ENCODE results near the gene DLEC1.

DLEC1 gene
- 13.8 to 23.4 (median 16.4) reads per million in 3 donors for total RNA-seq

DNA sequence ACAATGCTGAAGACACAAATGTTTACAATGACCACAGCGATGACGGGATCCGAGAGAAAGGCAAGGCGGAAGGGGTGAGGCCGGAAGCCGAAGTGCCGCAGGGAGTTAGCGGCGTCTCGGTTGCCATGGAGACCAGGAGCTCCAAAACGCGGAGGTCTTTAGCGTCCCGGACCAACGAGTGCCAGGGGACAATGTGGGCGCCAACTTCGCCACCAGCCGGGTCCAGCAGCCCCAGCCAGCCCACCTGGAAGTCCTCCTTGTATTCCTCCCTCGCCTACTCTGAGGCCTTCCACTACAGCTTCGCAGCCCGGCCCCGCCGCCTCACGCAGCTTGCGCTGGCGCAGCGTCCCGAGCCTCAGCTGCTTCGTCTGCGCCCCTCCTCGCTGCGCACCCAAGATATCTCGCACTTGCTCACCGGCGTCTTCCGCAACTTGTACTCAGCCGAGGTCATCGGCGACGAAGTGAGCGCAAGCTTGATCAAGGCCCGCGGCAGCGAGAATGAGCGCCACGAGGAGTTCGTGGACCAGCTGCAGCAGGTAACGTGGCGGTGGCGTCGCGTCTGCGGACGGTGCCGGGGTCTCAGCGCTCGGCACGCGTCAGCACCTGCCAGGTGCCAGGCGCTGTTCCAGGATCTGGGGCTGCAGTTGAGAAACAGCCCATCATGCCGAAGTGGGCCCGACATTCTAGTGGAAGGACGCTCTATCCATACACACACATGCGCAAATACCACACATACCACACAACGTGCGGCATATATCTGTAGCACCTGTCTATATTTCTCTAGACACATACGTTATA lies at the start of gene DLEC1:
DLEC1 (plus strand) TSS at position 108 of the 798 bp plus-strand sequence; CDS start at position 126, 18 bp downstream.
- H3K36me3 ChIP-seq (ENCODE audit: control insufficient read depth, insufficient read depth, low read length) = no peaks in the 10 kb centered on the region
- peak within 1 kb of the TSS; percentile 59 for H3K4me3 ChIP-seq (ENCODE audit: insufficient read depth, low read depth, low read length, poor library complexity, severe bottlenecking)
- no peaks in the 10 kb centered on the region for H3K9me3 ChIP-seq (ENCODE audit: control insufficient read depth, low read length)
- H3K4me1 ChIP-seq (ENCODE audit: control insufficient read depth, insufficient read depth, low read length, poor library complexity, severe bottlenecking) = peaks cover 32% of the 10 kb centered on the region
- DNase-seq = peak; percentile 78 to 80 (median 79)
- no peaks in the 10 kb centered on the region for H3K27me3 ChIP-seq (replicated peaks; ENCODE audit: control insufficient read depth, insufficient read depth, low read length, poor library complexity, severe bottlenecking)
- peak within 1 kb of the TSS; percentile 85 for H3K27ac ChIP-seq (ENCODE audit: insufficient read depth, low read length, poor library complexity, severe bottlenecking)

GRCh38 chr3:37989821-37990480 lies 49.1 kb upstream of the DLEC1 start:
- no peak for DNase-seq
- no peak overlapping the region for H3K27ac ChIP-seq (ENCODE audit: insufficient read depth, low read length, poor library complexity, severe bottlenecking)
- H3K27me3 ChIP-seq (replicated peaks; ENCODE audit: control insufficient read depth, insufficient read depth, low read length, poor library complexity, severe bottlenecking) = no peaks in the 10 kb centered on the region
- H3K36me3 ChIP-seq (ENCODE audit: control insufficient read depth, insufficient read depth, low read length) = no peaks in the 10 kb centered on the region
- no peak overlapping the region for H3K4me3 ChIP-seq (ENCODE audit: insufficient read depth, low read depth, low read length, poor library complexity, severe bottlenecking)
- H3K9me3 ChIP-seq (ENCODE audit: control insufficient read depth, low read length) = no peaks in the 10 kb centered on the region
- H3K4me1 ChIP-seq (ENCODE audit: control insufficient read depth, insufficient read depth, low read length, poor library complexity, severe bottlenecking) = peaks cover 14% of the 10 kb centered on the region

- Histone ChIP-seq H3K27me3 (replicated peaks; ENCODE audit: control insufficient read depth, insufficient read depth, low read length, poor library complexity, severe bottlenecking) (no peaks in the 10 kb centered on the region), H3K4me1 (ENCODE audit: control insufficient read depth, insufficient read depth, low read length, poor library complexity, severe bottlenecking) (peaks cover 19% of the 10 kb centered on the region), H3K27ac (ENCODE audit: insufficient read depth, low read length, poor library complexity, severe bottlenecking) (no peak within 1 kb of the TSS), H3K9me3 (ENCODE audit: control insufficient read depth, low read length) (no peaks in the 10 kb centered on the region), H3K4me3 (ENCODE audit: insufficient read depth, low read depth, low read length, poor library complexity, severe bottlenecking) (no peak within 1 kb of the TSS), H3K36me3 (ENCODE audit: control insufficient read depth, insufficient read depth, low read length) (no peaks in the 10 kb centered on the region)
- no peak for DNase-seq
Observed at GRCh38 chr3:37990527-37990926, 48.5 kb upstream of the DLEC1 start, which contains the start of gene VILL. Gene VILL, plus strand, starts transcription at chr3:37990786. Its CDS starts 2,887 bp downstream, at chr3:37993673.

DNA sequence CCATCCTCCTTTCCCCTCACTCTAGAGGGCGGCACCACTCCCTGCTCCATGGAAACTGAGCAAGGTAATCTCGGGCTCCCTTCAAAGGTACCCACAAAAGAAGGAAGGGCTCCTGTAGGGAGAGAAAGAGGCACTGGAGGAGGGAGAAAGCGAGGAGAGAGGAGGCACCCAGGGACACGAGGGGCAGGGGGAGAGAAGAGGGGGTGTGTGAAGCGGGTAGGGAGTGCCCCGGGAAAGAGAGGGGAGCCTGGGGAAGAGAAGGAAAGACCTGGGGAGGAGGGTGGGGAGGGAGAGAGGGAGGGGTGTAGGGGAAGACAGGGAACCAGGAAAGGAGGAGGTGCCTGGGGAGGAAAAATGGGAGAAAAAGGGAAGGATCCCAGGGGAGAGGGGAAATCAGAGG lies 47.9 kb upstream of the DLEC1 start:
- Histone ChIP-seq H3K36me3 (ENCODE audit: control insufficient read depth, insufficient read depth, low read length) (no peaks in the 10 kb centered on the region), H3K4me1 (ENCODE audit: control insufficient read depth, insufficient read depth, low read length, poor library complexity, severe bottlenecking) (peaks cover 25% of the 10 kb centered on the region), H3K27ac (ENCODE audit: insufficient read depth, low read length, poor library complexity, severe bottlenecking) (no peak overlapping the region), H3K27me3 (replicated peaks; ENCODE audit: control insufficient read depth, insufficient read depth, low read length, poor library complexity, severe bottlenecking) (no peaks in the 10 kb centered on the region), H3K9me3 (ENCODE audit: control insufficient read depth, low read length) (no peaks in the 10 kb centered on the region), H3K4me3 (ENCODE audit: insufficient read depth, low read depth, low read length, poor library complexity, severe bottlenecking) (no peak overlapping the region)
- DNase-seq = no peak

GRCh38 chr3:37991823-37992222 lies 47.2 kb upstream of the DLEC1 start:
- DNase-seq = no peak
- H3K36me3 ChIP-seq (ENCODE audit: control insufficient read depth, insufficient read depth, low read length) = no peaks in the 10 kb centered on the region
- H3K27ac ChIP-seq (ENCODE audit: insufficient read depth, low read length, poor library complexity, severe bottlenecking) = no peak overlapping the region
- H3K4me1 ChIP-seq (ENCODE audit: control insufficient read depth, insufficient read depth, low read length, poor library complexity, severe bottlenecking) = peaks cover 32% of the 10 kb centered on the region
- no peak overlapping the region for H3K4me3 ChIP-seq (ENCODE audit: insufficient read depth, low read depth, low read length, poor library complexity, severe bottlenecking)
- H3K27me3 ChIP-seq (replicated peaks; ENCODE audit: control insufficient read depth, insufficient read depth, low read length, poor library complexity, severe bottlenecking) = no peaks in the 10 kb centered on the region
- H3K9me3 ChIP-seq (ENCODE audit: control insufficient read depth, low read length) = no peaks in the 10 kb centered on the region

GRCh38 chr3:37992271-37993066 lies 46.5 kb upstream of the DLEC1 start:
- no peak for DNase-seq

GRCh38 chr3:37993067-37993455 lies 45.9 kb upstream of the DLEC1 start:
- Histone ChIP-seq H3K4me3 (ENCODE audit: insufficient read depth, low read depth, low read length, poor library complexity, severe bottlenecking) (no peak overlapping the region), H3K36me3 (ENCODE audit: control insufficient read depth, insufficient read depth, low read length) (no peaks in the 10 kb centered on the region), H3K9me3 (ENCODE audit: control insufficient read depth, low read length) (no peaks in the 10 kb centered on the region), H3K27ac (ENCODE audit: insufficient read depth, low read length, poor library complexity, severe bottlenecking) (peak overlapping the region; percentile 81), H3K27me3 (replicated peaks; ENCODE audit: control insufficient read depth, insufficient read depth, low read length, poor library complexity, severe bottlenecking) (no peaks in the 10 kb centered on the region), H3K4me1 (ENCODE audit: control insufficient read depth, insufficient read depth, low read length, poor library complexity, severe bottlenecking) (peaks cover 44% of the 10 kb centered on the region)
- no peak for DNase-seq

More at GRCh38 chr3:37992271-37993066, 46.5 kb upstream of the DLEC1 start:
- H3K4me3 ChIP-seq (ENCODE audit: insufficient read depth, low read depth, low read length, poor library complexity, severe bottlenecking) = no peak overlapping the region
- no peaks in the 10 kb centered on the region for H3K36me3 ChIP-seq (ENCODE audit: control insufficient read depth, insufficient read depth, low read length)
- peaks cover 38% of the 10 kb centered on the region for H3K4me1 ChIP-seq (ENCODE audit: control insufficient read depth, insufficient read depth, low read length, poor library complexity, severe bottlenecking)
- H3K27me3 ChIP-seq (replicated peaks; ENCODE audit: control insufficient read depth, insufficient read depth, low read length, poor library complexity, severe bottlenecking) = no peaks in the 10 kb centered on the region
- no peak overlapping the region for H3K27ac ChIP-seq (ENCODE audit: insufficient read depth, low read length, poor library complexity, severe bottlenecking)
- H3K9me3 ChIP-seq (ENCODE audit: control insufficient read depth, low read length) = no peaks in the 10 kb centered on the region

DNA sequence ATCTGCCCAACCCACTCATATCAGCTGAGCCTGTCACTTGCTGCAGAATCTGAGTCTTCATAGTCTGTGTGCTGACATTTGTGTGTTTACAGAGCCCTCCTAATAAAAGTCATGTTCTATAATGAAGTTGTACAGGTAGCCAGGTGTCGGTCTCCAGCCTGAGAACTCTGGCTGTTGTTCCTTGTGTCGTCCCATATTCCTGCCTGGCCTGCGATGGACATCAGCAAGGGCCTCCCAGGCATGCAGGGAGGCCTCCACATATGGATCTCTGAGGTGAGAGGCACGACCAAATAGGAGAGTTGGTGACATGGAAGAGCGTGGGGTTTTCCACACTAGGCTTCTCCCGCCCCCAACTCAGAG lies 45.6 kb upstream of the DLEC1 start:
- no peaks in the 10 kb centered on the region for H3K36me3 ChIP-seq (ENCODE audit: control insufficient read depth, insufficient read depth, low read length)
- peak overlapping the region; percentile 63 for H3K4me3 ChIP-seq (ENCODE audit: insufficient read depth, low read depth, low read length, poor library complexity, severe bottlenecking)
- H3K9me3 ChIP-seq (ENCODE audit: control insufficient read depth, low read length) = no peaks in the 10 kb centered on the region
- H3K27me3 ChIP-seq (replicated peaks; ENCODE audit: control insufficient read depth, insufficient read depth, low read length, poor library complexity, severe bottlenecking) = no peaks in the 10 kb centered on the region
- H3K27ac ChIP-seq (ENCODE audit: insufficient read depth, low read length, poor library complexity, severe bottlenecking) = peak overlapping the region; percentile 81
- H3K4me1 ChIP-seq (ENCODE audit: control insufficient read depth, insufficient read depth, low read length, poor library complexity, severe bottlenecking) = peaks cover 47% of the 10 kb centered on the region
- no peak for DNase-seq

- peak overlapping the region; percentile 81 for H3K27ac ChIP-seq (ENCODE audit: insufficient read depth, low read length, poor library complexity, severe bottlenecking)
- H3K27me3 ChIP-seq (replicated peaks; ENCODE audit: control insufficient read depth, insufficient read depth, low read length, poor library complexity, severe bottlenecking) = no peaks in the 10 kb centered on the region
- H3K4me1 ChIP-seq (ENCODE audit: control insufficient read depth, insufficient read depth, low read length, poor library complexity, severe bottlenecking) = peaks cover 51% of the 10 kb centered on the region
- H3K9me3 ChIP-seq (ENCODE audit: control insufficient read depth, low read length) = no peaks in the 10 kb centered on the region
- H3K36me3 ChIP-seq (ENCODE audit: control insufficient read depth, insufficient read depth, low read length) = no peaks in the 10 kb centered on the region
- peak overlapping the region; percentile 63 for H3K4me3 ChIP-seq (ENCODE audit: insufficient read depth, low read depth, low read length, poor library complexity, severe bottlenecking)
- peak in 2 of 3 donors; percentile 37 to 47 for DNase-seq
Observed at GRCh38 chr3:37993820-37994638, 45.0 kb upstream of the DLEC1 start.
